HG02938 (cell line): ENCODE measurements around the gene FAM78A.
"Not testable (repeated sequence)": the region's sequence is repeated elsewhere in the genome, so short reads cannot be mapped to it uniquely, and the experiment has no call there.

Experiments used
- ATAC-seq: cut with Tn5 transposase; IDR thresholded peaks from one replicate; pipeline ENCODE4 v1.9.1; 2021; ENCODE audit warnings: mild to moderate bottlenecking, moderate library complexity; ENCODE audit not compliant: unreplicated experiment

Gene FAM78A

GRCh38 chr9:131282688-131283422, 6.5 kb upstream of the FAM78A start:
- ATAC-seq: no peak

GRCh38 chr9:131282175-131282574, 5.9 kb upstream of the FAM78A start:
- ATAC-seq: no peak

GRCh38 chr9:131281119-131281965, 5.0 kb upstream of the FAM78A start:
- ATAC-seq: no peak

- no peak for ATAC-seq
Observed at GRCh38 chr9:131280660-131281059, 4.3 kb upstream of the FAM78A start.

GRCh38 chr9:131279863-131280570, 3.7 kb upstream of the FAM78A start:
- no peak for ATAC-seq

- ATAC-seq: no peak
Observed at GRCh38 chr9:131279196-131279862, 3.0 kb upstream of the FAM78A start.

- no peak for ATAC-seq
Observed at GRCh38 chr9:131278702-131279111, 2.4 kb upstream of the FAM78A start.

- no peak for ATAC-seq
Observed at GRCh38 chr9:131277910-131278701, 1.8 kb upstream of the FAM78A start.

GRCh38 chr9:131277287-131277909, 1.1 kb upstream of the FAM78A start:
- ATAC-seq: no peak

GRCh38 chr9:131276891-131277286, 579 bp upstream of the FAM78A start:
- ATAC-seq: no peak

- ATAC-seq: no peak
Observed at GRCh38 chr9:131275332-131276093, 797 bp downstream of the FAM78A start.

GRCh38 chr9:131274674-131275331, 1.5 kb downstream of the FAM78A start:
- ATAC-seq: no peak

GRCh38 chr9:131273856-131274673, 2.2 kb downstream of the FAM78A start:
- ATAC-seq: no peak

- ATAC-seq: no peak
Observed at GRCh38 chr9:131273146-131273855, 3.0 kb downstream of the FAM78A start.

- no peak for ATAC-seq
Observed at GRCh38 chr9:131272212-131272611, 4.1 kb downstream of the FAM78A start.

- ATAC-seq: no peak
Observed at GRCh38 chr9:131271506-131271931, 4.8 kb downstream of the FAM78A start.

- not testable (repeated sequence) for ATAC-seq
Observed at GRCh38 chr9:131271016-131271273, 5.4 kb downstream of the FAM78A start.
